ENCODE results near the gene ZNF827.

DNA sequence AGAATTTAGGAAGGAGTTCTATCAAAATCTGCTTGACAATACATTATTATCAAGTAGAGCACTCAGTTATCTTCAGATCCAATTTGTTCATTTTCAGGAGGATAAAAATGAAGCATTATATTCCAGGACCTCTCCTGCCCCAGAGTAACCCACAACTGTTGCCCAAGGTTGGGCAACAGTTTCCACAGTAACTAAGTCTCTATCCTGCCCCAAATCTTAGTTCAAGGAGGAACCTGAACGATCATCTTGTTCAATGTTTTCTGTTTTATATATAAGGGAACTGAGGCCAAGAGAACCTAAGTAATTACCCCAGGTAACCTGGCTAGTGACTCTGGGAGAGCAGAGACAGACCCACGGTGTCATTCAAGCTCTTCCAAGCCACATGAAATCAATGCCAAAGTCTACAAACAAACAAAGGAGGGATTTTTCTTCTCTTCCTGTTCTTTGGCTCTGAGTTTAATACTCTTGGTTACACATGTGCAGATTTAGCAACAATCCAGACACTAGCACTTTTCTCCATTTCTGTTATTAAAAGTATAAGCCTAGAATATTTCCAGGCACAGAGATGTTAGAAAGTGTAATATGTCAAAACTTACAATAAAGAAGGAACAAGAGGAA lies 153.1 kb downstream of the ZNF827 start:
- no peak for TF ChIP-seq POLR2A (IDR thresholded peaks at IDR 0.05)
- TF ChIP-seq, protein P1, sequence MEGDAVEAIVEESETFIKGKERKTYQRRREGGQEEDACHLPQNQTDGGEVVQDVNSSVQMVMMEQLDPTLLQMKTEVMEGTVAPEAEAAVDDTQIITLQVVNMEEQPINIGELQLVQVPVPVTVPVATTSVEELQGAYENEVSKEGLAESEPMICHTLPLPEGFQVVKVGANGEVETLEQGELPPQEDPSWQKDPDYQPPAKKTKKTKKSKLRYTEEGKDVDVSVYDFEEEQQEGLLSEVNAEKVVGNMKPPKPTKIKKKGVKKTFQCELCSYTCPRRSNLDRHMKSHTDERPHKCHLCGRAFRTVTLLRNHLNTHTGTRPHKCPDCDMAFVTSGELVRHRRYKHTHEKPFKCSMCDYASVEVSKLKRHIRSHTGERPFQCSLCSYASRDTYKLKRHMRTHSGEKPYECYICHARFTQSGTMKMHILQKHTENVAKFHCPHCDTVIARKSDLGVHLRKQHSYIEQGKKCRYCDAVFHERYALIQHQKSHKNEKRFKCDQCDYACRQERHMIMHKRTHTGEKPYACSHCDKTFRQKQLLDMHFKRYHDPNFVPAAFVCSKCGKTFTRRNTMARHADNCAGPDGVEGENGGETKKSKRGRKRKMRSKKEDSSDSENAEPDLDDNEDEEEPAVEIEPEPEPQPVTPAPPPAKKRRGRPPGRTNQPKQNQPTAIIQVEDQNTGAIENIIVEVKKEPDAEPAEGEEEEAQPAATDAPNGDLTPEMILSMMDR (IDR thresholded peaks at IDR 0.05): no peak
- TF ChIP-seq POLR2AphosphoS5 (IDR thresholded peaks at IDR 0.05): no peak

Data from gastroesophageal sphincter (tissue), 3 donors.